GM12878 (cell line): ENCODE measurements around the gene SLC10A1.

Source experiments
- ATF3 ChIP-seq: IDR thresholded peaks from 2 replicates; pipeline ENCODE4 v1.6.1; 2011; ENCODE audit warnings: low read depth, mild to moderate bottlenecking, low read length, moderate library complexity, borderline replicate concordance; ENCODE audit errors: extremely low read depth
- DPF2 ChIP-seq: fragments of 450-650 bp; IDR thresholded peaks from 2 replicates; pipeline ENCODE4 v1.6.1; 2017; ENCODE audit warnings: mild to moderate bottlenecking
- EP300 ChIP-seq, 2 experiments: fragments of 150-350 bp in 1 of 2; IDR thresholded peaks; 2 replicates each; pipeline ENCODE4 v1.6.1; 2011 to 2012; ENCODE audit warnings: low read depth in 2 of 2, low read length in 2 of 2, borderline replicate concordance in 1 of 2, improper control_type of control experiment in 1 of 2, inconsistent platforms in 1 of 2; ENCODE audit not compliant: control insufficient read depth in 1 of 2
- EZH2 ChIP-seq: IDR thresholded peaks from 2 replicates; pipeline ENCODE4 v1.6.1; 2012; ENCODE audit warnings: low read depth, mild to moderate bottlenecking, control low read depth, inconsistent platforms, low read length, borderline replicate concordance; ENCODE audit not compliant: control insufficient read depth
- MTA3 ChIP-seq: IDR thresholded peaks from 2 replicates; pipeline ENCODE4 v1.6.1; 2012; ENCODE audit warnings: low read length, inconsistent platforms, borderline replicate concordance
- NFYA ChIP-seq: IDR thresholded peaks from 2 replicates; pipeline ENCODE4 v1.6.1; 2011; ENCODE audit warnings: low read depth, mild to moderate bottlenecking, low read length, improper control_type of control experiment, borderline replicate concordance
- PAX5 ChIP-seq: IDR thresholded peaks from 2 replicates; pipeline ENCODE4 v1.6.1; 2011; ENCODE audit warnings: low read depth, low read length, borderline replicate concordance
- PAX8 ChIP-seq: fragments of 450-650 bp; IDR thresholded peaks from 2 replicates; pipeline ENCODE4 v1.6.1; 2017; ENCODE audit warnings: mild to moderate bottlenecking, moderate library complexity
- SMC3 ChIP-seq: IDR thresholded peaks from 2 replicates; pipeline ENCODE4 v1.6.1; 2011; ENCODE audit warnings: low read length, improper control_type of control experiment, borderline replicate concordance
- TAF1 ChIP-seq: IDR thresholded peaks from 2 replicates; pipeline ENCODE4 v1.6.1; 2011; ENCODE audit warnings: mild to moderate bottlenecking, low read depth, low read length, borderline replicate concordance
- YY1 ChIP-seq: IDR thresholded peaks from 2 replicates; pipeline ENCODE4 v1.6.1; 2011; ENCODE audit warnings: low read depth, mild to moderate bottlenecking, low read length
- TF ChIP-seq, protein P1 (sequence below), 3 experiments: IDR thresholded peaks in 2 of 3; conservative IDR thresholded peaks in 1 of 3; 2 replicates each; pipeline ENCODE4 v1.5.1; 2011; ENCODE audit warnings: low read depth in 3 of 3, low read length in 3 of 3, mild to moderate bottlenecking in 3 of 3, control low read depth in 2 of 3, moderate library complexity in 2 of 3, inconsistent platforms in 1 of 3, mixed read lengths in 1 of 3; ENCODE audit not compliant: control insufficient read depth in 2 of 3, insufficient read depth in 1 of 3; ENCODE audit errors: extremely low read depth in 1 of 3
- TF ChIP-seq, protein P2 (sequence below): IDR thresholded peaks from 2 replicates; pipeline ENCODE4 v1.6.1; 2012; ENCODE audit warnings: low read depth, low read length, improper control_type of control experiment

DNA sequence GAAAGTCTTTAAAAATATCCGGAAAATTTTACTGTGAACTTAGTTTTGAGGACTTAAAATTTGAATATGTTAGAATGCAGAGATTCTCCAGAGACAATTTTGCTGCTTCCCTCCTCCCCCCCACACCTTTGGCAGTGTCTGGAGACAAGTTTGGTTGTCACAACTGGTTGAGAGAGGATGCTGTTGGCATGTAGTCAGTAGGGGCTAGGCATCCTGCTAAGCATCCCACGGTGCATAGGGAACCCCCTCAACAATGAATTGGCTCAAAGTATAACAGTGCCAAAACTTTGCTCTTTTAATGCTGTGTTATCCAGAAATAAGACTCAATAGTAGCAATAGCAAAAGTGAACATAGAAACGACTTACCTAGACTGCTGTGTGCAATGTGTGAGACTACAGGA, 26.5 kb downstream of the SLC10A1 start:
- TF ChIP-seq PAX5 (no peak), NFYA (no peak), SMC3 (no peak), DPF2 (no peak), EP300 (IDR thresholded peaks at IDR 0.05; ENCODE audit: borderline replicate concordance in 1 of 2, control insufficient read depth in 1 of 2, low read depth in 2 of 2, low read length in 2 of 2) (no peak), MTA3 (no peak), PAX8 (no peak), EZH2 (no peak), YY1 (no peak), TAF1 (no peak), ATF3 (no peak)
- TF ChIP-seq, protein P1, sequence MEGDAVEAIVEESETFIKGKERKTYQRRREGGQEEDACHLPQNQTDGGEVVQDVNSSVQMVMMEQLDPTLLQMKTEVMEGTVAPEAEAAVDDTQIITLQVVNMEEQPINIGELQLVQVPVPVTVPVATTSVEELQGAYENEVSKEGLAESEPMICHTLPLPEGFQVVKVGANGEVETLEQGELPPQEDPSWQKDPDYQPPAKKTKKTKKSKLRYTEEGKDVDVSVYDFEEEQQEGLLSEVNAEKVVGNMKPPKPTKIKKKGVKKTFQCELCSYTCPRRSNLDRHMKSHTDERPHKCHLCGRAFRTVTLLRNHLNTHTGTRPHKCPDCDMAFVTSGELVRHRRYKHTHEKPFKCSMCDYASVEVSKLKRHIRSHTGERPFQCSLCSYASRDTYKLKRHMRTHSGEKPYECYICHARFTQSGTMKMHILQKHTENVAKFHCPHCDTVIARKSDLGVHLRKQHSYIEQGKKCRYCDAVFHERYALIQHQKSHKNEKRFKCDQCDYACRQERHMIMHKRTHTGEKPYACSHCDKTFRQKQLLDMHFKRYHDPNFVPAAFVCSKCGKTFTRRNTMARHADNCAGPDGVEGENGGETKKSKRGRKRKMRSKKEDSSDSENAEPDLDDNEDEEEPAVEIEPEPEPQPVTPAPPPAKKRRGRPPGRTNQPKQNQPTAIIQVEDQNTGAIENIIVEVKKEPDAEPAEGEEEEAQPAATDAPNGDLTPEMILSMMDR (IDR thresholded peaks at IDR 0.05 in 2 of 3, conservative IDR thresholded peaks at IDR 0.05 in 1 of 3; ENCODE audit: control insufficient read depth in 2 of 3, extremely low read depth in 1 of 3, insufficient read depth in 1 of 3, low read depth in 3 of 3, low read length in 3 of 3), result no peak
- TF ChIP-seq, protein P2, sequence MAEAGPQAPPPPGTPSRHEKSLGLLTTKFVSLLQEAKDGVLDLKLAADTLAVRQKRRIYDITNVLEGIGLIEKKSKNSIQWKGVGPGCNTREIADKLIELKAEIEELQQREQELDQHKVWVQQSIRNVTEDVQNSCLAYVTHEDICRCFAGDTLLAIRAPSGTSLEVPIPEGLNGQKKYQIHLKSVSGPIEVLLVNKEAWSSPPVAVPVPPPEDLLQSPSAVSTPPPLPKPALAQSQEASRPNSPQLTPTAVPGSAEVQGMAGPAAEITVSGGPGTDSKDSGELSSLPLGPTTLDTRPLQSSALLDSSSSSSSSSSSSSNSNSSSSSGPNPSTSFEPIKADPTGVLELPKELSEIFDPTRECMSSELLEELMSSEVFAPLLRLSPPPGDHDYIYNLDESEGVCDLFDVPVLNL, result no peak
